Left ventricle myocardium superior (tissue), 1 donor: Measurements from ENCODE around the gene C14orf93. TPM values are rescaled to one million over a fixed set of nuclear protein-coding genes. Genes with fewer than 3 reads are reported as not detected.
"Not testable (repeated sequence)": the region's sequence is repeated elsewhere in the genome, so short reads cannot be mapped to it uniquely, and the experiment has no call there.

Source experiments
- ATAC-seq: fragments of 200-7000 bp; cut with Tn5 transposase; one replicate; pipeline ENCODE4 v1.9.1; 2020; ENCODE audit warnings: mild to moderate bottlenecking, moderate library complexity
- DNase-seq: peaks from one replicate; pipeline ENCODE4 v3.0.0-alpha.2; 2020
- intact Hi-C: fragments of 100-400 bp; cut with micrococcal nuclease; formaldehyde crosslinking; loops from one replicate; pipeline ENCODE4 v1.11.0; 2022
- total RNA-seq: library from RNA; stranded (reverse); fragmentation: NEBNext Ultra II Directional; extraction: Animal tissue kit (Norgen Biotek cat#: 25700); gene quantifications from one replicate; pipeline ENCODE4 v1.2.1, GENCODE V29; 2021
- donor health status: DM: no; HTN: yes; CAD: no; lungs with severe emphysema.

Gene C14orf93
- total RNA-seq, 1 donor from 2014 or later, result 6.2 TPM

DNA sequence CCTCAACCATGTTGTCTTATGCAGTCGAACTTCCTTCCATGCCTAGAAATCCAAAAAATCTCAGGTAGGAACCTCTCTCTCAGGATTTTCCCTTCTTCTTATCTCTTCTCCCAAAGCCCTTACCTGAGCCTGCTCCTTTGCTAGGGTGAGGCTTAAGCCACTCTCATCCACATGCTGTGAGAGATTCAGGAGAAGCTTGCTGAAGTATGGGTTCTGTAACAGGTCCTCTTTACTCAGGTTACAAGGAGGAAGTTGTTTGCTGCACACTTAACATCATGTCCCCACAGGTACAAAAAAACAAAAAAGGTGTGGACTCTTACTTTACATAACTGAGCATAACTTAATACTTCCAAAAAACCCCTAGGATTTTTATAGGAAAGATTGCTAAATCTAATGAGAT is 57.5 kb downstream of the C14orf93 start:
- ATAC-seq (no peak), DNase-seq (no peak)
- intact Hi-C loops, result no loop called here

DNA sequence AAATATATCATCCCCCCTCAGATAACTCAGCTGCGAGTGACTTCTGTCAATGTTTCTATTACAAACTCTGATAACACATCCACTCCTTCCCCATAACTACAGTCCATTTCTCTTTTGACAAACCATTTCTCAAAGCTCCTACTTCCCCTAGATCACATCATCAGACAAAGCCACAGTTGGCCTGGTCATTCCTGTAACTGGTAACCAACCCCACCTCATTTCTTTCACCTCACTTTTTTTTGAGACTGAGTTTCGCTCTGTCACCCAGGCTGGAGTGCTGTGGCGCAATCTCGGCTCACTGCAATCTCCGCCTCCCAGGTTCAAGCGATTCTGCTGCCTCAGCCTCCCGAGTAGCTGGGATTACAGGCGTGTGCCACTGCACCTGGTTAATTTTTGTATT is 58.1 kb downstream of the C14orf93 start:
- intact Hi-C loops, DNase-seq, ATAC-seq: not testable (repeated sequence)

DNA sequence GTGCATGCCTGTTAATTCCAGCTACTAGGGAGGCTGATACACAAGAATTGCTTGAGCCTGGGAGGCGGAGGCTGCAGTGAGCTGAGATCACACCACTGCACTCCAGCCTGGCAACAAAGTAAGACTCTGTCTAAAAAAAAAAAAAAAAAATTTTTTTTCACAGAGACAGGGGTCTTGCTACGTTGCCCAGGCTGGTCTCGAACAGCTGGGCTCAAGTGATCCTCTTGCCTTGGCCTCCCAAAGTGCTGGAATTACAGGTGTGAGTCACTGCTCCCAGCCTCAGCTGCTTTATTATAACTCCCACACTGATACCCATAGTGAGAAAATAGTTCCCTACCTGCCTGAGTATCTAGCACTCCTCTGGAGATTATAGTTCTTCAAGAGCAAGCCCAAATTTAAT is 64.3 kb downstream of the C14orf93 start:
- intact Hi-C loops, result no loop called here
- ATAC-seq (no peak), DNase-seq (no peak)

DNA sequence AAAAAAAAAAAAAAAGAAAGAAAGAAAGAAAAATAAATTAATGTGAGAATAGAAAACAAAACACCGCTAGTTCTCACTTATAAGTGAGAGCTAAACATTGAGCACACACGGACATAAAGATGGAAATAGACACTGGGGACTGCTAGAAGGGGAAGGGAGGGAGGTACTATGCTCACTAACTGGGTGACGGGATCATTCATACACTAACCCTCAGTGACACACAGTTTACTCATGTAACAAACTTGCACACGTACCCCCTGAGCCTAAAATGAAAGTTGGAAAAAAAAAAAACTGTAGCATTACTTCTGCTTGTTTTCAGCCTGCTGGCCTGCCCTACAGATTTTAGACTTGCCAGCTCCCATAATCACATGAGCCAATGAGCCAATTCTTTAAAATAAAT is 70.3 kb downstream of the C14orf93 start:
- intact Hi-C loops, result no loop called here
- ATAC-seq (no peak), DNase-seq (no peak)

Other genes starting within 250 kb of the C14orf93 start
- gene OXA1L, start 243.5 kb downstream of the C14orf93 start, total RNA-seq, result 184 TPM
- gene SLC7A7, start 194.7 kb downstream of the C14orf93 start, total RNA-seq, result 4.7 TPM
- gene MRPL52, start 180.3 kb downstream of the C14orf93 start, total RNA-seq, result 113 TPM
- gene MMP14, start 173.6 kb downstream of the C14orf93 start, total RNA-seq, result 19.9 TPM
- 61.9 TPM for gene LRP10, start 138.4 kb downstream of the C14orf93 start, total RNA-seq
- gene REM2, start 126.9 kb downstream of the C14orf93 start, total RNA-seq, result not detected
- gene RBM23, start 91.0 kb downstream of the C14orf93 start, total RNA-seq, result 52.5 TPM
- 56.6 TPM for gene PRMT5, start 80.8 kb downstream of the C14orf93 start, total RNA-seq
- 19.4 TPM for gene HAUS4, start 53.1 kb downstream of the C14orf93 start, total RNA-seq
- gene AJUBA, start 27.6 kb downstream of the C14orf93 start, total RNA-seq, result 12.4 TPM
- 111 TPM for gene PSMB5, start 24.8 kb upstream of the C14orf93 start, total RNA-seq
- not detected for gene PSMB11, start 32.1 kb upstream of the C14orf93 start, total RNA-seq
- 2.0 TPM for gene CDH24, start 47.4 kb upstream of the C14orf93 start, total RNA-seq
- 78.4 TPM for gene ACIN1, start 85.0 kb upstream of the C14orf93 start, total RNA-seq
- 23.6 TPM for gene C14orf119, start 85.4 kb upstream of the C14orf93 start, total RNA-seq
- gene CIROP, start 94.8 kb upstream of the C14orf93 start, total RNA-seq, result not detected
- gene CEBPE, start 109.1 kb upstream of the C14orf93 start, total RNA-seq, result not detected
- gene SLC7A8, start 173.5 kb upstream of the C14orf93 start, total RNA-seq, result 6.4 TPM
- not detected for gene RNF212B, start 227.8 kb upstream of the C14orf93 start, total RNA-seq